ENCODE results near the gene SELENOM.
"Not testable (repeated sequence)": the region's sequence is repeated elsewhere in the genome, so short reads cannot be mapped to it uniquely, and the experiment has no call there.

The SELENOM gene

GRCh38 chr22:31130873-31131272, 23.5 kb upstream of the SELENOM start:
- no peak for DNase-seq

DNA sequence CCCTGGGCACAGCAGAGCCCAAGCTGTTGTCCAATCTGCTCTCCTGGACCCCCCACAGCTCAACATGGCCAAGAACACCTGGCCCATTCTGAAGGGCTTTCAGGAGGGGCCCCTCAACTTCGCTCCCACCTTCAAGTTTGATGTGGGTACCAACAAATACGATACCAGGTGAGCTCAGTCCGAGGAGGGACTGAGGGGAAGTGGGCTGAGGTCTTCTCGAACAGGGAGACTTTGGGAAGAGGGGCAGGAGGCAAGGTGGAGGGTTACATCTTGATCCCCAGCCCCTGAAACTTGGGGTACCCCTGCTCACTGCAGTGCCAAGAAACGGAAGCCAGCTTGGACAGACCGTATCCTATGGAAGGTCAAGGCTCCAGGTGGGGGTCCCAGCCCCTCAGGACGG, 20.8 kb upstream of the SELENOM start:
- DNase-seq, result no peak

GRCh38 chr22:31127181-31127772, 19.9 kb upstream of the SELENOM start:
- no peak for DNase-seq

DNA sequence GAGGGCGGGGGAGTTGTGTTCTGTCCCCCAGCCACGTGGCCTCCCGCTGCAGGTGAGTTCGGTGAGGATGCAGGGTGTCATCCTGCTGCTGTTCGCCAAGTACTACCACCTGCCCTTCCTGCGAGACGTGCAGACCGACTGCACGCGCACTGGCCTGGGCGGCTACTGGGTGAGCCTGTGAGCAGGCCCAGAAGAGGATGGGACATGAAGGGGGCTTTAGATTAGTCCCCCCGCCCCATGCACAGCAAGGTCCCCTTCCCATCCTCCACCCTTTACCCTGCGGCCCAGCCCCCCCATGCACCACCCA, 19.5 kb upstream of the SELENOM start:
- DNase-seq, result no peak

DNA sequence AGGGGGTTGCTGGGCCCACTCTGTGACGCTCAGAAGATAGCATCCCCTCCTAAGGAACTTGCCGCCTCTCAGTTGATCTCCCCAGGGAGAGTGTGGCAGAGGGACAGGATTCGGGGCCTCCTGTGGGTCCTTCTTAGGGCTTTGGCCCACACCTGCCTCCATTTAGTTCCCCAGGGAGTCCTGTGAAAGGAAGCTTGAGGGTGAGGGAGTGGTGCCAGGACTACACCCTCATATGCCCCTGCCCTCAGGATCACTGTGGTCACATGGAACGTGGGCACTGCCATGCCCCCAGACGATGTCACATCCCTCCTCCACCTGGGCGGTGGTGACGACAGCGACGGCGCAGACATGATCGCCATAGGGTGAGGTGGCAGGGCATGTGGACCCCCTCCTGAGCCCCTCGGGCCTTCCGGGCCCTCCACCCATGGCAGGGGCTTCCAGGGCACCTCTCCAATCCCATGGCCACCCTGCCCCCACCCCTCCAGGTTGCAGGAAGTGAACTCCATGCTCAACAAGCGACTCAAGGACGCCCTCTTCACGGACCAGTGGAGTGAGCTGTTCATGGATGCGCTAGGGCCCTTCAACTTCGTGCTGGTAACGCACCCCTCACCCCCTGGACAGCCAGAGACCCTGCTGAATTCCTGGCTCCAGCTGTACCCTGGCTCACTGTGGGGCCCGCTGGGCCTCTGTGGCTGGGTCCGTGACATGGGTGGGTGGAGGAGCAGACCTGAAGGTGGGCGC, 18.9 kb upstream of the SELENOM start:
- no peak for DNase-seq

DNA sequence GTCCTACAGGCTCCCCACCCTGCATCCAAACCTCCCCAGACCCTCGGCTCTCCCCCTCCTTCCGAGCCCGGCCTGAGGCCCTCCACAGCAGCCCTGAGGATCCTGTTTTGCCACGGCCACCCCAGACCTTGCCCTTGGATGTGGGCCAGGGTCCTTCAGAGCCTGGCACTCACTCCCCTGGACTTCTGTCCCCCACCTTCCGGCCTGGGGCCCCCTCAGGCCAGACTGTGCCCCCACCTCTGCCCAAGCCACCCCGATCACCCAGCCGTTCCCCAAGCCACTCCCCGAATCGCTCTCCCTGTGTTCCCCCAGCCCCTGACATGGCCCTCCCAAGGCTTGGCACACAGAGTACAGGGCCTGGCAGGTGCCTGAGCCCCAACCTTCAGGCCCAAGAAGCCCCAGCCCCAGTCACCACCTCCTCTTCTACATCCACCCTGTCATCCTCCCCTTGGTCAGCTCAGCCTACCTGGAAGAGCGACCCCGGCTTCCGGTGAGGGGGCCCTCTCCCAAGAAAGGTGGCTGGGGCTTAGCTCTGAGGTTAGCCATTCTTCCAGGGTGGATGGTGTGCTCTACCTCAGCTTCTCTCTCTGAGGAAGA, 18.3 kb upstream of the SELENOM start:
- no peak for DNase-seq

GRCh38 chr22:31124811-31125465, 17.6 kb upstream of the SELENOM start:
- no peak for DNase-seq

- DNase-seq, result no peak
These were observed 16.9 kb upstream of the SELENOM start for GRCh38 chr22:31124290-31124689.

GRCh38 chr22:31123292-31123602, 15.9 kb upstream of the SELENOM start:
- DNase-seq, result no peak

DNA sequence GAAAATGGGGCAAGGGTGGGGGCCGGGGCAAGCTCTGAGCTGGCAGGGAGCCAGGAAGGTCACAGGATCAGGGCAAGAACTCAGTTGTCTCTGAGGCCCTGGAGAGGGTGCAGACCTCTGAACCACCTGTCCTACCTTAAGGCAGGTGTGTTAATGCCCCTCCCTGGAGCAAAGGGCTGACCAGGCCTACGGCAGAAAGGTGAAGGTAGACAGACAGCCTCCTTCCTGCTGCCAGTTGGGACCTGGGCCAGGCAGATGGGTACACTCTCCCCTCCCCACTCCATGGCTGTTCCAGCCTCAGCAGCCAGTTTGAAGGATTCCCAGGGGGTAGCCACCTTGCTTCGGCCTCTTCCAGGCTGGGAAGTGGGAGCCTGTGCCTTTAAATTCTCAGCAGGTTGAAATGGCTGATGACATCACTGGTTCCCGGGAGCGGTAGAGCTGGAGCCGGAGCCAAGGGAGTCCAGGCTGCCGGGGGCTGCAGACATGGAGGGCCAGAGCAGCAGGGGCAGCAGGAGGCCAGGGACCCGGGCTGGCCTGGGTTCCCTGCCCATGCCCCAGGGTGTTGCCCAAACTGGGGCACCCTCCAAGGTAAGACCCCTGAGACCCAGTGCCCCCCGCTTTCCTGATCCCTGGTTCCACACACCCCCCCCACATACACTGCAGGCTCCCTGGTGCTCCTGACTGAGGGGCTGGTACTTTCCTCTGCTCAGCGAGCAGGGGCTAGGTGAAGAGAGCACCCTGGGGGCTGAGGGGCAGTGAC, 15.3 kb upstream of the SELENOM start, which contains the start of gene INPP5J:
Gene INPP5J (plus strand): TSS at position 435 of the 760 bp plus-strand sequence. CDS start 49 bp downstream, at position 484.
- no peak for DNase-seq

- DNase-seq, result no peak
These were observed 14.8 kb upstream of the SELENOM start for GRCh38 chr22:31122196-31122531.

DNA sequence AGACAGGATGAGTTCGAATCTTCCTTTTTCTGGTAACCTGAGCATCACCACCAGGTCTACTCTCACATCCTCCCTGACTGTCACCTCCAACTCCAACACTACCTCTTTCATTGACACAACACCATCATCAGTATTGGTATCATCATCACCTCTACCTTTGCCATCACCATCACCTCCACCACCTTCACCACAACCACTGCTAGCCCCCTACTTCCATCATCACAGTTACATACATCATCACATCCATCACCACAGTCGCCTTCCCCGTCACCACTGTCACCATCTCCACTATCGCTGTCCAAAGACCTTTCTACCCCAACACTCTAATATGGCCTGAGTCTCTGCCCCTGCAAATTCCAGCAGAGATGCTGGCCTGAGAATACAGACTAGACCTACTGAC, 14.0 kb upstream of the SELENOM start:
- no peak for DNase-seq

- DNase-seq, result no peak
These were observed 13.3 kb upstream of the SELENOM start for GRCh38 chr22:31120642-31121041.

GRCh38 chr22:31120230-31120629, 12.9 kb upstream of the SELENOM start:
- no peak for DNase-seq

DNA sequence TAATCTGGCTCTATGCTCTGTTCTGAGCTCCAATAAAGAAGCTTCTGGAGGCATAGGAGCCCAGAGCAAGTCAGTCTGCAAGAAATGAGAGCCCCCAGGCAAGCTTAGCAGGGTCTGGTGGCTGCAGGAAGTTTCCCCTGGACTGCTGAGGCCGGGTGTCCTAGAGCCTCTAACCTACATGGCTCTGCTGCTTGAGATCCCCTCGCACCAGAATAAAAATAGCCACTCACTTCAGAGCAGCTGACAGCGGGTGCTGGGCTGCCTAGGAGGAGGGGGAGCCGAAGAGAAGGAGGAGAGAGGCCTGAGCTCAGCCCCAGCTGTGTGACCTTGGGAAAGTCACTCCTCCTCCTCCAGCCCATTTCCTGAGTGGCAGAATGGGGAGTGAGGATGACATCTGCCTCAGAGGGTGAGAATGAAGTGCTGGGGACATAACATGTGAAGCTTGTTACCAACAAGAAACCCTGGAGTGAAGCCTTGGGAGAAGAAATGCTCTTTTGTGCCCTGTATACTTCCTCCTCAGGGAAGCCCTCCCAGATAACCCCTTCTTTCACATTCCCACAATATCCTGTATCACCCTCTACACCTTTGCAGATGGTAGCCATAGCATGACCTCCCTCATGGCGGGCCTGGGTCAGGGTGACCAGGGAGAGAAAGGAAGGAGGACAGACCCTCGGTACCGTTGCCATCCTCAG, 11.8 kb upstream of the SELENOM start:
- no peak for DNase-seq

- no peak for DNase-seq
These were observed 10.9 kb upstream of the SELENOM start for GRCh38 chr22:31118046-31118820.

DNA sequence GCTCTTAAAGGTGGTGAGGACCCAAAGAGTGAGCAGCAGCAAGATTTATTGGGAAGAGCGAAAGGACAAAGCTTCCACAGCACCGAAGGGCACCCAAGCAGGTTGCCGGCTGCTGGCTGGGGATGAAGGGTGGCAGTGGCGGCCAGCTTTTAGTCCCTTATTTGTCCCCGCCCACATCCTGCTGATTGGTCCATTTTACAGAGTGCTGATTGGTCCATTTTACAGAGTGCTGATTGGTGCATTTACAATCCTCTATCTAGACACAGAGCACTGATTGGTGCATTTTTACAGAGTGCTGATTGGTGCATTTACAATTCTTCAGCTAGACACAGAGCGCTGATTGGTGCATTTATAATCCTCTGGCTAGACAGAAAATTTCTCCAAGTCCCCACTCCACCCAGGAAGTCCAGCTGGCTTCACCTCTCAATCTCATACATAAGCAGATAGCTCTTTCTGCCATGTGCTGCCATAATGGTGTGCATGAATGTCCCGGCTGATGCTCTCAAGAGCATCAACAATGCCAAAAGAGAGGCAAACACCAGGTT, 5.3 kb upstream of the SELENOM start:
- DNase-seq, result not testable (repeated sequence)

- no peak for DNase-seq
These were observed 488 bp upstream of the SELENOM start for GRCh38 chr22:31107894-31108218.

GRCh38 chr22:31106731-31107177, 614 bp downstream of the SELENOM start:
- no peak for DNase-seq

GRCh38 chr22:31106001-31106571, 1.3 kb downstream of the SELENOM start:
- DNase-seq, result no peak

- no peak for DNase-seq
These were observed 2.0 kb downstream of the SELENOM start for GRCh38 chr22:31105282-31105929.
